HepG2 (cell line): ENCODE results near the gene GTF2H4. TPM values are rescaled to one million over a fixed set of nuclear protein-coding genes. Genes with fewer than 3 reads are reported as not detected.

ENCODE experiments used
- ATAC-seq: fragments of 200-7000 bp; cut with Tn5 transposase; 3 replicates; pipeline ENCODE4 v1.9.1; 2020; ENCODE audit warnings: mild to moderate bottlenecking, moderate library complexity
- BruUV-seq: library from RNA; stranded (reverse); fragments of 400-500 nt; replicated peaks from 2 replicates; lab custom pipeline; 2021; lab: Mats Ljungman, UMichigan
- CTCF ChIA-PET: fragments of 300-600 bp; formaldehyde crosslinking; extraction: SDS; loops from one replicate; lab custom pipeline; 2021; ENCODE audit warnings: low total read pairs, inconsistent platforms, low intra/inter-chr PET ratio; lab: Yijun Ruan, JAX
- POLR2A ChIA-PET: fragments of 350-600 bp; sonication (Branson Sonifier 250); formaldehyde crosslinking; loops from one replicate; lab custom pipeline; 2020; ENCODE audit warnings: antibody characterized with exemption, inconsistent platforms; lab: Yijun Ruan, JAX
- DNase-seq: peaks from one replicate; pipeline ENCODE4 v3.0.0-alpha.2; 2015; ENCODE audit warnings: low spot score
- FAIRE-seq: peaks from 3 replicates; lab custom pipeline; 2011; peaks lifted over from hg19 to GRCh38; lab: Jason Lieb, UNC
- H2AFZ ChIP-seq: one replicate; pipeline ENCODE4 v1.6.1; 2011; ENCODE audit warnings: low read length, inconsistent platforms
- H3K27ac ChIP-seq: fragments of 300-600 bp; 3 replicates; pipeline ENCODE4 v1.8.0; 2011; ENCODE audit warnings: mixed run types, mild to moderate bottlenecking, mixed read lengths, low read length, inconsistent platforms; ENCODE audit not compliant: insufficient read depth; ENCODE audit errors: extremely low read length
- H3K27me3 ChIP-seq, 2 experiments: fragments of 200-600 bp in 1 of 2; 2 replicates in 1 of 2; 3 replicates in 1 of 2; pipeline versions ENCODE4 v1.6.0 to v1.8.0; 2011; ENCODE audit warnings: low read length in 2 of 2, mild to moderate bottlenecking in 2 of 2, moderate library complexity in 2 of 2, inconsistent platforms in 1 of 2; ENCODE audit not compliant: insufficient read depth in 2 of 2, control insufficient read depth in 1 of 2
- H3K36me3 ChIP-seq, 2 experiments: fragments of 200-600 bp in 1 of 2; replicated peaks in 1 of 2; 2 replicates in 1 of 2; 3 replicates in 1 of 2; pipeline versions ENCODE4 v1.5.1 to v1.8.0; 2011; ENCODE audit warnings: low read length in 2 of 2, inconsistent platforms in 1 of 2; ENCODE audit not compliant: insufficient read depth in 2 of 2, control insufficient read depth in 1 of 2
- H3K4me1 ChIP-seq: 2 replicates; pipeline ENCODE4 v1.5.1; 2012; ENCODE audit warnings: low read length, inconsistent platforms; ENCODE audit not compliant: insufficient read depth
- H3K4me2 ChIP-seq: 2 replicates; pipeline ENCODE4 v1.6.0; 2011; ENCODE audit warnings: low read depth, low read length, inconsistent platforms
- H3K4me3 ChIP-seq, 3 experiments: fragments of 200-600 bp in 1 of 3; sonication (generic), shearing (Covaris generic) in 1 of 3; replicated peaks in 1 of 3; 2 replicates each; pipeline ENCODE4 v1.5.1; 2011 to 2016; ENCODE audit warnings: low read length in 3 of 3, inconsistent platforms in 2 of 3, low read depth in 2 of 3, mild to moderate bottlenecking in 2 of 3, control low read depth in 1 of 3, mixed read lengths in 1 of 3; ENCODE audit not compliant: insufficient read depth in 1 of 3
- H3K79me2 ChIP-seq: one replicate; pipeline ENCODE4 v1.6.1; 2011; ENCODE audit warnings: low read length, inconsistent platforms; ENCODE audit not compliant: insufficient read depth
- H3K9ac ChIP-seq: 2 replicates; pipeline ENCODE4 v1.6.0; 2011; ENCODE audit warnings: mild to moderate bottlenecking, low read depth, low read length, inconsistent platforms; ENCODE audit not compliant: insufficient read depth
- H3K9me3 ChIP-seq: 2 replicates; pipeline ENCODE4 v1.5.1; 2012; ENCODE audit warnings: mild to moderate bottlenecking, low read length
- H4K20me1 ChIP-seq: 2 replicates; pipeline ENCODE4 v1.6.0; 2011; ENCODE audit warnings: inconsistent platforms, mild to moderate bottlenecking, low read length, moderate library complexity; ENCODE audit not compliant: insufficient read depth
- REPIN1 ChIP-seq: sonication (generic); formaldehyde crosslinking; IDR thresholded peaks from 2 replicates; pipeline ENCODE4 v1.8.0; 2022; ENCODE audit warnings: missing genetic modification reagents, low read depth, mild to moderate bottlenecking, borderline replicate concordance
- RNF2 ChIP-seq: fragments of 450-650 bp; conservative IDR thresholded peaks from 2 replicates; pipeline ENCODE4 v1.6.1; 2016; ENCODE audit warnings: low read depth
- SMARCC2 ChIP-seq: fragments of 450-650 bp; IDR thresholded peaks from 2 replicates; pipeline ENCODE4 v1.6.1; 2017; ENCODE audit warnings: antibody characterized with exemption, mild to moderate bottlenecking
- ZNF362 ChIP-seq: sonication (generic); formaldehyde crosslinking; IDR thresholded peaks from 2 replicates; pipeline ENCODE4 v1.4.0; 2020; ENCODE audit warnings: missing genetic modification reagents, mild to moderate bottlenecking, borderline replicate concordance
- ZZZ3 ChIP-seq: sonication (generic); formaldehyde crosslinking; IDR thresholded peaks from 2 replicates; pipeline ENCODE4 v1.4.0; 2020; ENCODE audit warnings: missing genetic modification reagents, mild to moderate bottlenecking, borderline replicate concordance
- WGBS: methylation state at CpG from one replicate; pipeline ENCODE4 v1.1.6; 2017; ENCODE audit warnings: low lambda C conversion rate; 5-methylcytosine and 5-hydroxymethylcytosine counted together
- in situ Hi-C: cut with HindIII; loops from 2 replicates; pipeline ENCODE4 v1.10.0; 2017; ENCODE audit warnings: low pct_unique_long_range_greater_than_20kb; ENCODE audit not compliant: extremely low pct_ligation_motif_present
- intact Hi-C: fragments of 100-400 bp; cut with micrococcal nuclease; formaldehyde crosslinking; loops from one replicate; pipeline ENCODE4 v1.10.0; 2022; ENCODE audit not compliant: unreplicated experiment
- polyA plus RNA-seq, 8 experiments: library from polyadenylated mRNA; depleted of rRNA in 3 of 8; stranded (reverse) in 7 of 8; unstranded in 1 of 8; fragments of >200 nt; fragmentation: Illumina TruSeq in 4 of 8; extraction: Trizol in 4 of 8; gene quantifications; 2 replicates each; pipeline versions ENCODE4 v1.2.1 to v1.2.3, GENCODE V29; 2011 to 2016; ENCODE audit warnings: low read depth in 4 of 8, missing spikeins in 1 of 8, mixed read lengths in 1 of 8; ENCODE audit not compliant: insufficient read depth in 1 of 8
- total RNA-seq, 5 experiments: library from RNA; depleted of rRNA; stranded (reverse); fragments of >200 nt; fragmentation: Illumina TruSeq; extraction: Trizol; gene quantifications; 2 replicates each; pipeline ENCODE4 v1.2.3, GENCODE V29; 2016; ENCODE audit warnings: low read depth in 1 of 5
- TF ChIP-seq, protein P1 (sequence below): sonication (generic); formaldehyde crosslinking; IDR thresholded peaks from 2 replicates; pipeline ENCODE4 v1.4.0; 2020; ENCODE audit warnings: low read depth, missing genetic modification reagents
- TF ChIP-seq, protein P2 (sequence below): sonication (generic); formaldehyde crosslinking; IDR thresholded peaks from 2 replicates; pipeline ENCODE4 v1.8.1; 2023; ENCODE audit warnings: missing genetic modification reagents, inconsistent platforms, borderline replicate concordance
- TF ChIP-seq, protein P3 (sequence below): sonication (generic); formaldehyde crosslinking; IDR thresholded peaks from 2 replicates; pipeline ENCODE4 v1.5.1; 2020; ENCODE audit warnings: mild to moderate bottlenecking, missing genetic modification reagents

The GTF2H4 gene
- total and polyA plus RNA-seq, 2 of the 13 experiments (the other 11 are each of a cell fraction or from before 2014, with no cell fraction given), result 15.9 to 49.3 TPM

DNA sequence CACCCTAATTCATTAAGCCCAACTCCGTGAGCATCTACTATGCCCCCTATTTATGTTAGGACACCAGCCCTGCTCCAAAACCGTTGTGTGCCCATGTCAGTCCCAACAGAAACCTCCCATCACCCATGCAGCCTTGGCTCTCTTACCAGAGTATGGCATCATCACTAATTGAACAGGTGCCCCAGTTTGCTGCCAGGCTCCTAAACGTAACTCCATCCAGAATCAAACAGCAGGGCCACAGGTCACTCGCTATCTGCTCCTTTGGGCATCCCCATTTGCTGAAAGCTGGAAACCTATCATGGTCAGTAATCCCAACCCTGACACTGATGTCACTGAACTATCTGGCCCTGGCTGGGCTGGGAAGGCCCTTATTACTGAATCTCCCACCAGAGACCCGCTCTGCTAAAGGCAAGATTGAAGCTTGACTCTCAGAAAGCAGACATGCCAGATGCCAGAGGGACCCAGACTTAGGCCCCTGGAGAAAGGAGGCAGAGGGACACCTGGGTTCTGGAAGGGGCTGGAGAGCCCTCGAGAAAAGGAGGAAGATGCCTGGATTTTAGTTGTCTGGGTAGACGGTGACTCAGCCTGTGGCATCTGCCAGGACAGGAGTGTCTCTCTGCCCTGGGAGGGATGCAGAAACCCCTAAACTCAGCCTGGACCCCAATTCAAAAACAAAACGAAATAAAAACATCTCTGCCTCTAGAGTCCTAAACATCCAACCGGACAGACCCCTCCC, 46.8 kb downstream of the GTF2H4 start:
- no TSS peak for BruUV-seq
- no peak overlapping the region for H3K4me3 ChIP-seq
- no peaks in the 10 kb centered on the region for H3K4me1 ChIP-seq
- in situ Hi-C loops (no loop called here), intact Hi-C loops (no loop called here)
- H3K27ac ChIP-seq, result no peak overlapping the region
- ChIA-PET CTCF (no interaction called here), POLR2A (no interaction called here)
- no peak overlapping the region for H2AFZ ChIP-seq
- DNase-seq (no peak), ATAC-seq (no peak), FAIRE-seq (no peak)
- no peaks in the 10 kb centered on the region for H3K9me3 ChIP-seq
- H4K20me1 ChIP-seq, result no peaks in the 10 kb centered on the region
- no peaks in the 10 kb centered on the region for H3K36me3 ChIP-seq
- 8% methylated on average over 8 of the region's 9 CpGs for WGBS
- H3K9ac ChIP-seq, result no peak overlapping the region
- no peaks in the 10 kb centered on the region for H3K79me2 ChIP-seq
- TF ChIP-seq, protein P1, sequence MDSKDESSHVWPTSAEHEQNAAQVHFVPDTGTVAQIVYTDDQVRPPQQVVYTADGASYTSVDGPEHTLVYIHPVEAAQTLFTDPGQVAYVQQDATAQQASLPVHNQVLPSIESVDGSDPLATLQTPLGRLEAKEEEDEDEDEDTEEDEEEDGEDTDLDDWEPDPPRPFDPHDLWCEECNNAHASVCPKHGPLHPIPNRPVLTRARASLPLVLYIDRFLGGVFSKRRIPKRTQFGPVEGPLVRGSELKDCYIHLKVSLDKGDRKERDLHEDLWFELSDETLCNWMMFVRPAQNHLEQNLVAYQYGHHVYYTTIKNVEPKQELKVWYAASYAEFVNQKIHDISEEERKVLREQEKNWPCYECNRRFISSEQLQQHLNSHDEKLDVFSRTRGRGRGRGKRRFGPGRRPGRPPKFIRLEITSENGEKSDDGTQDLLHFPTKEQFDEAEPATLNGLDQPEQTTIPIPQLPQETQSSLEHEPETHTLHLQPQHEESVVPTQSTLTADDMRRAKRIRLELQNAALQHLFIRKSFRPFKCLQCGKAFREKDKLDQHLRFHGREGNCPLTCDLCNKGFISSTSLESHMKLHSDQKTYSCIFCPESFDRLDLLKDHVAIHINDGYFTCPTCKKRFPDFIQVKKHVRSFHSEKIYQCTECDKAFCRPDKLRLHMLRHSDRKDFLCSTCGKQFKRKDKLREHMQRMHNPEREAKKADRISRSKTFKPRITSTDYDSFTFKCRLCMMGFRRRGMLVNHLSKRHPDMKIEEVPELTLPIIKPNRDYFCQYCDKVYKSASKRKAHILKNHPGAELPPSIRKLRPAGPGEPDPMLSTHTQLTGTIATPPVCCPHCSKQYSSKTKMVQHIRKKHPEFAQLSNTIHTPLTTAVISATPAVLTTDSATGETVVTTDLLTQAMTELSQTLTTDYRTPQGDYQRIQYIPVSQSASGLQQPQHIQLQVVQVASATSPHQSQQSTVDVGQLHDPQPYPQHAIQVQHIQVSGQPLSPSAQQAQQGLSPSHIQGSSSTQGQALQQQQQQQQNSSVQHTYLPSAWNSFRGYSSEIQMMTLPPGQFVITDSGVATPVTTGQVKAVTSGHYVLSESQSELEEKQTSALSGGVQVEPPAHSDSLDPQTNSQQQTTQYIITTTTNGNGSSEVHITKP (CRISPR knock-in tag), result no peak
- no peak for TF ChIP-seq REPIN1 (CRISPR knock-in tag)
- TF ChIP-seq SMARCC2, result no peak
- TF ChIP-seq, protein P2, sequence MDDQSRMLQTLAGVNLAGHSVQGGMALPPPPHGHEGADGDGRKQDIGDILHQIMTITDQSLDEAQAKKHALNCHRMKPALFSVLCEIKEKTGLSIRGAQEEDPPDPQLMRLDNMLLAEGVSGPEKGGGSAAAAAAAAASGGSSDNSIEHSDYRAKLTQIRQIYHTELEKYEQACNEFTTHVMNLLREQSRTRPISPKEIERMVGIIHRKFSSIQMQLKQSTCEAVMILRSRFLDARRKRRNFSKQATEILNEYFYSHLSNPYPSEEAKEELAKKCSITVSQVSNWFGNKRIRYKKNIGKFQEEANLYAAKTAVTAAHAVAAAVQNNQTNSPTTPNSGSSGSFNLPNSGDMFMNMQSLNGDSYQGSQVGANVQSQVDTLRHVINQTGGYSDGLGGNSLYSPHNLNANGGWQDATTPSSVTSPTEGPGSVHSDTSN, result no peak
- TF ChIP-seq, protein P3, sequence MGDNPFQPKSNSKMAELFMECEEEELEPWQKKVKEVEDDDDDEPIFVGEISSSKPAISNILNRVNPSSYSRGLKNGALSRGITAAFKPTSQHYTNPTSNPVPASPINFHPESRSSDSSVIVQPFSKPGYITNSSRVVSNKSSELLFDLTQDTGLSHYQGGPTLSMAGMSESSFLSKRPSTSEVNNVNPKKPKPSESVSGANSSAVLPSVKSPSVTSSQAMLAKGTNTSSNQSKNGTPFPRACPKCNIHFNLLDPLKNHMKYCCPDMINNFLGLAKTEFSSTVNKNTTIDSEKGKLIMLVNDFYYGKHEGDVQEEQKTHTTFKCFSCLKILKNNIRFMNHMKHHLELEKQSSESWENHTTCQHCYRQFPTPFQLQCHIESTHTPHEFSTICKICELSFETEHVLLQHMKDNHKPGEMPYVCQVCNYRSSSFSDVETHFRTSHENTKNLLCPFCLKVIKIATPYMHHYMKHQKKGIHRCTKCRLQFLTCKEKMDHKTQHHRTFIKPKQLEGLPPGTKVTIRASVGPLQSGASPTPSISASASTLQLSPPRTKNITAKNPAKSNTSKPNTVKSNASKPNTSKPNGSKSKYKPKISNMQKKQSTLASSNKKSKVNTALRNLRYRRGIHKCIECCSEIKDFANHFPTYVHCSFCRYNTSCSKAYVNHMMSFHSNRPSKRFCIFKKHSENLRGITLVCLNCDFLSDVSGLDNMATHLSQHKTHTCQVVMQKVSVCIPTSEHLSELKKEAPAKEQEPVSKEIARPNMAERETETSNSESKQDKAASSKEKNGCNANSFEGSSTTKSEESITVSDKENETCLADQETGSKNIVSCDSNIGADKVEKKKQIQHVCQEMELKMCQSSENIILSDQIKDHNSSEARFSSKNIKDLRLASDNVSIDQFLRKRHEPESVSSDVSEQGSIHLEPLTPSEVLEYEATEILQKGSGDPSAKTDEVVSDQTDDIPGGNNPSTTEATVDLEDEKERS (CRISPR knock-in tag), result no peak
- TF ChIP-seq RNF2, result 0 out of 2 replicates have a peak, but pooled peaks have one; percentile 44
- TF ChIP-seq ZNF362 (CRISPR knock-in tag), result no peak
- TF ChIP-seq ZZZ3 (CRISPR knock-in tag), result no peak
- no peak overlapping the region for H3K4me2 ChIP-seq
- peaks cover 2 to 48% of the 10 kb centered on the region in 2 experiments; a peak in 4 of 5 replicates for H3K27me3 ChIP-seq
